Measurements from ENCODE around the gene TUSC2.

Gene TUSC2

GRCh38 chr3:50336452-50337174 lies 8.6 kb upstream of the TUSC2 start:
- DNase-seq (ENCODE audit: low read depth in 2 of 2): no peak

GRCh38 chr3:50334339-50335075 lies 6.5 kb upstream of the TUSC2 start:
- no peak for DNase-seq (ENCODE audit: low read depth in 2 of 2)

GRCh38 chr3:50333744-50334328 lies 5.8 kb upstream of the TUSC2 start:
- no peak for DNase-seq (ENCODE audit: low read depth in 2 of 2)

- DNase-seq (ENCODE audit: low read depth in 2 of 2): no peak
These were observed 3.4 kb upstream of the TUSC2 start for GRCh38 chr3:50331364-50331907.

GRCh38 chr3:50330330-50330729 lies 2.3 kb upstream of the TUSC2 start:
- DNase-seq (ENCODE audit: low read depth in 2 of 2): no peak

- DNase-seq (ENCODE audit: low read depth in 2 of 2): no peak
These were observed 894 bp downstream of the TUSC2 start for GRCh38 chr3:50327129-50327528.

- DNase-seq (ENCODE audit: low read depth in 2 of 2): no peak
These were observed 1.9 kb downstream of the TUSC2 start for GRCh38 chr3:50326182-50326541.

- no peak for DNase-seq (ENCODE audit: low read depth in 2 of 2)
These were observed 2.4 kb downstream of the TUSC2 start for GRCh38 chr3:50325497-50326181.

GRCh38 chr3:50325113-50325480 lies 2.9 kb downstream of the TUSC2 start:
- DNase-seq (ENCODE audit: low read depth in 2 of 2): no peak

- DNase-seq (ENCODE audit: low read depth in 2 of 2): peak; percentile 45 to 51
These were observed 3.5 kb downstream of the TUSC2 start for GRCh38 chr3:50324351-50325112.

- no peak for DNase-seq (ENCODE audit: low read depth in 2 of 2)
These were observed 4.3 kb downstream of the TUSC2 start for GRCh38 chr3:50323614-50324199.

GRCh38 chr3:50323092-50323600 lies 4.9 kb downstream of the TUSC2 start:
- no peak for DNase-seq (ENCODE audit: low read depth in 2 of 2)

- DNase-seq (ENCODE audit: low read depth in 2 of 2): no peak
These were observed 5.5 kb downstream of the TUSC2 start, which contains the start of gene HYAL2 for GRCh38 chr3:50322386-50323091. HYAL2 (minus strand) TSS chr3:50322745; CDS start chr3:50320489, 2,256 bp downstream.

- DNase-seq (ENCODE audit: low read depth in 2 of 2): no peak
These were observed 6.0 kb downstream of the TUSC2 start for GRCh38 chr3:50322115-50322385.

- peak; percentile 74 to 76 for DNase-seq (ENCODE audit: low read depth in 2 of 2)
These were observed 6.5 kb downstream of the TUSC2 start for GRCh38 chr3:50321336-50322114.

GRCh38 chr3:50320853-50321335 lies 7.1 kb downstream of the TUSC2 start:
- DNase-seq (ENCODE audit: low read depth in 2 of 2): peak; percentile 54 to 55

- no peak for DNase-seq (ENCODE audit: low read depth in 2 of 2)
These were observed 8.0 kb downstream of the TUSC2 start for GRCh38 chr3:50319894-50320625.

- no peak for DNase-seq (ENCODE audit: low read depth in 2 of 2)
These were observed 8.7 kb downstream of the TUSC2 start for GRCh38 chr3:50319181-50319893.

Data from activated CD4-positive, alpha-beta T cell treated with anti-CD3 and anti-CD28 coated beads for 24 hours (primary cell).